NT2/D1 (cell line): ENCODE results near the gene KIRREL2.
"Not testable (repeated sequence)": the region's sequence is repeated elsewhere in the genome, so short reads cannot be mapped to it uniquely, and the experiment has no call there.

Source experiments
- DNase-seq: peaks from one replicate; pipeline ENCODE4 v3.0.0-alpha.2; 2011; ENCODE audit warnings: low read depth, low spot score
- H3K27me3 ChIP-seq: 2 replicates; pipeline ENCODE4 v1.6.0; 2011; ENCODE audit warnings: mild to moderate bottlenecking; ENCODE audit not compliant: insufficient read length, insufficient read depth
- H3K36me3 ChIP-seq: 2 replicates; pipeline ENCODE4 v1.6.1; 2011; ENCODE audit warnings: mild to moderate bottlenecking, low read length, mixed read lengths; ENCODE audit not compliant: insufficient read depth, insufficient read length
- H3K4me1 ChIP-seq: 2 replicates; pipeline ENCODE4 v1.5.1; 2011; ENCODE audit not compliant: insufficient read depth, insufficient read length
- H3K4me3 ChIP-seq: 2 replicates; pipeline ENCODE4 v1.5.1; 2011; ENCODE audit warnings: low read depth; ENCODE audit not compliant: insufficient read length
- H3K9ac ChIP-seq: 2 replicates; pipeline ENCODE4 v1.6.0; 2011; ENCODE audit warnings: low read depth; ENCODE audit not compliant: insufficient read length
- H3K9me3 ChIP-seq: 2 replicates; pipeline ENCODE4 v1.5.1; 2011; ENCODE audit warnings: mild to moderate bottlenecking, low read length; ENCODE audit not compliant: insufficient read depth
- SUZ12 ChIP-seq: IDR thresholded peaks from 2 replicates; pipeline ENCODE4 v1.6.1; 2011; ENCODE audit not compliant: insufficient read length, insufficient read depth; ENCODE audit errors: extremely low read depth
- YY1 ChIP-seq: IDR thresholded peaks from 2 replicates; pipeline ENCODE4 v1.6.1; 2011; ENCODE audit not compliant: insufficient read length, insufficient read depth
- ZNF274 ChIP-seq: IDR thresholded peaks from 2 replicates; pipeline ENCODE4 v1.6.1; 2011; ENCODE audit warnings: mild to moderate bottlenecking, low read depth, low read length

The KIRREL2 gene

DNA sequence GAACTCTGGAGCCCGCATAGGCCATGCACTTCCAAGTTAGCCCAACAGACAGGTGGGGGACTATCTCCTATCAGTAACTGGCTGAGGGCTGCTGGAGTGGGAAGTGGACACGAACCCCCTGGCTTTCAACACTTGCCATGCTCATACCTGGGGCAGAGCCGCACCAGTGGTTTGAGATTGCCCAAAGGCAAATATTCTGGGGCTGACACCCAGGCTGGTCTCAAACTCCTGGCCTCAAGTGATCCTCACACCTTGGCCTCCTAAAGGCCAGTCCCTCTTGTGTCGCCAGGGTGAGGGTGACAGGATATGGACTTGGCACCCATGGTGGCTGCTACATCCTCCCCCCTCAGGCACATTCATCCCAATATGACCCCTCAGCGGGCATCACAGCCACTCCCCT lies 30.5 kb downstream of the KIRREL2 start:
- Histone ChIP-seq H3K36me3 (peaks cover 34% of the 10 kb centered on the region), H3K9ac (no peak overlapping the region), H3K4me1 (no peaks in the 10 kb centered on the region), H3K4me3 (no peak overlapping the region), H3K9me3 (no peaks in the 10 kb centered on the region), H3K27me3 (no peaks in the 10 kb centered on the region)
- DNase-seq = no peak
- TF ChIP-seq YY1 (no peak), SUZ12 (no peak), ZNF274 (no peak)

DNA sequence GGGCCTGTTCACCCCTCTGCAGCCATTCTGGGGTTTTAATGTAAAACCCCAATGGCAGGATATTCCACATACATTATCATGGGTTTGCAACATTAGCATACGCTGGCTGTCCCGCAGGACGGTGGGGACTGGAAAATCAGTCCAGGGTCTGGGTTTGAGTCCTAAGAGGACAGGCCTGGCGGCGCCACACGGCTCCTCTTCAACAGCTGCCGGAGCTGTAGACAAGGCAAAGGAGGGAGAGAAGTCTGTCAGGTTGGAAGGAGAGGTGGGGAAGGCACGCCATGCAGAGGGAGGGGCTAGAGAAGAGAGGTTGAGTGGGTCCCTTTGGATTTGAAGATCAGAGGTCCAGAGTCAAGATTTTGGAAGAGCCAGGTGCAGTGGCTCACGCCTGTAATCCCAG lies 31.7 kb downstream of the KIRREL2 start:
- DNase-seq = no peak
- Histone ChIP-seq H3K27me3 (no peaks in the 10 kb centered on the region), H3K4me3 (no peak overlapping the region), H3K36me3 (peaks cover 40% of the 10 kb centered on the region), H3K9me3 (no peaks in the 10 kb centered on the region), H3K9ac (no peak overlapping the region), H3K4me1 (no peaks in the 10 kb centered on the region)
- TF ChIP-seq SUZ12 (no peak), YY1 (no peak), ZNF274 (no peak)

DNA sequence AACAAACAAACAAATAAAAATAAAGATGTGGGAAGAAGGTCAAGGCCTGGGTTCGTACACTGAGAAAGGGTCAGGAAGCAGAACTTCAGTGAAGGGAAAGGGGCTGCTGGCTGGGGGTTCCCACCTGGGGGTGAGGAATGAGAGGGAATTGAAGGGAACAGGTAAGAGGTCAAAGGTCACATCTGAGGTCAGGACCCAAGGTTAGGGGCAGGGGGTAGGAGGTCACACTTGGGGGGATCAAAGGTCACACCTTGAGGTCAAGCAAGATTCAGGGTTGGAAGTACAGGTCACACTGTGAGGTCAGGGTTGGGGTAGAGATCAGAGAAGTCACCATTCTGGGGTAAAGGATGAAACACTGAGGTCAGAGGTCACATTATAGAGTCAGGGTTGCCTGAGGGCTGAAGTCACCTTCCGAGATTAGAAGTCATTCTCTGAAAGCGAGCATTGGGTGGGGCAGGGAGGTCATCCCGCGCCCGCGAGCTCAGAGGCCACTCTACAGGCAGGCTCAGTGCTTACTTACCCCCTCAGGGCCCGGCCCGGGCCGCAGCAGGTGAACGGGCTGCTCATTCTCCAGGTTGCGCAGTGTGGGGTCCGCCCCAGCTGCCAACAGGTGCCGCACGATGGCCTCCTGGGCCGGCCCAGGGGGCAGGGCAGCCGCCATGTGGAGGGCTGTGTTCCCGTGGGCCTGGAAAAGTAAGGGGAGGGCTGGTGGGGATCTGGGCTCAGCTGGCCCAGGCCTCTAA lies 32.8 kb downstream of the KIRREL2 start:
- peaks cover 49% of the 10 kb centered on the region for H3K36me3 ChIP-seq
- H3K9me3 ChIP-seq = no peaks in the 10 kb centered on the region
- TF ChIP-seq ZNF274 (no peak), YY1 (no peak), SUZ12 (no peak)
- no peak for DNase-seq
- no peaks in the 10 kb centered on the region for H3K27me3 ChIP-seq
- H3K9ac ChIP-seq = no peak overlapping the region
- no peak overlapping the region for H3K4me3 ChIP-seq
- no peaks in the 10 kb centered on the region for H3K4me1 ChIP-seq

DNA sequence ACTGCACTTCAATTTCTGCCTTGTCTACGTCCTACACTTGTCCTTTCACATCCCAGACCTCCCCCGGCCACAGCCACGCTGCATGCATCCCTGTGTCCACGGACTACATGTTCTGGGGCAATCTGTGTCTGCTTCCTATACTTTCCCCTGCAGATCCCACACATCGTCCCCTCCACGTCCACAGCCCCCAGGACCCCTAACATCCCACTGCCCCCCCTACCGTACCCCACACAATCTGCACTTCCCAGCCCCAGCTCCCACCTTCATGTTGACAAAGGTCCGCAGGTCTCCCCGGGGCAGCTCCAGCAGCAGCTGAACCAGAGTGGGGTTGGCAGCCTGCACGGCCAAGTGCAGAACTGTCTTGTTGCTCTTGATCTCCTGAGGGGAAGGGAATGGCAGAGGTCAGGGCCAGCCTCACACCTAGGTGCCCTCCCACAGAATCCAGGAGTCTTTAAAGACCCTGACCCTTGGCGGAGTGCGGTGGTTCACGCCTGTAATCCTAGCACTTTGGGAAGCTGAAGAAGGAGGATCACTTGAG lies 33.5 kb downstream of the KIRREL2 start:
- Histone ChIP-seq H3K36me3 (peaks cover 50% of the 10 kb centered on the region), H3K4me3 (no peak overlapping the region), H3K4me1 (no peaks in the 10 kb centered on the region), H3K9ac (no peak overlapping the region), H3K27me3 (no peaks in the 10 kb centered on the region), H3K9me3 (no peaks in the 10 kb centered on the region)
- DNase-seq = no peak
- TF ChIP-seq ZNF274 (no peak), SUZ12 (no peak), YY1 (no peak)

DNA sequence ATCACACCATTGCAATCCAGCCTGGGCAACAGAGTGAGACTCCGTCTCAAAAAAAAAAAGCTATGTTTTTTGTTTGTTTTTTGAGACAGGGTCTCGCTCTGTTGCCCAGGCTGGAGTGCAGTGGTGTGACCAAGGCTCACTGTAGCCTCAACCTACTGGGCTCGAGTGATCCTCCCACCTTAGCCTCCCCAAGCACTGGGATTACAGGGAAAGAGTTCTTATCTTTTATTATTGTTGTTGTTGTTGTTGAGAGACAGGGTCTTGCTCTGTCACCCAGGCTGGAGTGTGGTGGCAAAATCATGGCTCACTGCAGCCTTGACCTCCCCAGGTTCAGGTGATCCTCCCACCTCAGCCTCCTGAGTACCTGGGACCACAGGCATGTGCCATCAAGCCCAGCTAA lies 35.1 kb downstream of the KIRREL2 start:
- not testable (repeated sequence) for H3K9ac ChIP-seq, DNase-seq, H3K27me3 ChIP-seq, H3K4me1 ChIP-seq, H3K4me3 ChIP-seq, H3K9me3 ChIP-seq
- H3K36me3 ChIP-seq = peaks cover 55% of the 10 kb centered on the region

DNA sequence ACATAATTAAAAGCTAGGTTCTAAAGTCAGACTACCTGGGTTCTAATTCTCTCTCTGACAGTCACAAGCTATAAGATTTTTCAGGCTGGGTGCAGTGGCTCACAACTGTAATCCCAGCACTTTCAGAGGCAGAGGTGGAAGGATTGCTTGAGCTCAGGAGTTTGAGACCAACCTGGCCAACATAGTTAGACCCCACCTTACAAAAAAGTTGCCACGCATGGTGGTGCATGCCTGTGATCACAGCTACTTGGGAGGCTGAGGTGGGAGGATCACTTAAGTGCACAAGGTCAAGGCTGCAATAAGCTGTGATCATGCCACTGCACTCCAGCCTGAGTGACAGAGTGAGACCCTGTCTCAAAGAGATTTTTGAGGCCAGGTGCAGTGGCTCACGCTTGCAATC lies 37.6 kb downstream of the KIRREL2 start:
- Histone ChIP-seq H3K9me3 (no peaks in the 10 kb centered on the region), H3K4me1 (no peaks in the 10 kb centered on the region), H3K9ac (no peak overlapping the region), H3K36me3 (peaks cover 53% of the 10 kb centered on the region), H3K27me3 (no peaks in the 10 kb centered on the region), H3K4me3 (no peak overlapping the region)
- TF ChIP-seq ZNF274 (no peak), YY1 (no peak), SUZ12 (no peak)
- no peak for DNase-seq

DNA sequence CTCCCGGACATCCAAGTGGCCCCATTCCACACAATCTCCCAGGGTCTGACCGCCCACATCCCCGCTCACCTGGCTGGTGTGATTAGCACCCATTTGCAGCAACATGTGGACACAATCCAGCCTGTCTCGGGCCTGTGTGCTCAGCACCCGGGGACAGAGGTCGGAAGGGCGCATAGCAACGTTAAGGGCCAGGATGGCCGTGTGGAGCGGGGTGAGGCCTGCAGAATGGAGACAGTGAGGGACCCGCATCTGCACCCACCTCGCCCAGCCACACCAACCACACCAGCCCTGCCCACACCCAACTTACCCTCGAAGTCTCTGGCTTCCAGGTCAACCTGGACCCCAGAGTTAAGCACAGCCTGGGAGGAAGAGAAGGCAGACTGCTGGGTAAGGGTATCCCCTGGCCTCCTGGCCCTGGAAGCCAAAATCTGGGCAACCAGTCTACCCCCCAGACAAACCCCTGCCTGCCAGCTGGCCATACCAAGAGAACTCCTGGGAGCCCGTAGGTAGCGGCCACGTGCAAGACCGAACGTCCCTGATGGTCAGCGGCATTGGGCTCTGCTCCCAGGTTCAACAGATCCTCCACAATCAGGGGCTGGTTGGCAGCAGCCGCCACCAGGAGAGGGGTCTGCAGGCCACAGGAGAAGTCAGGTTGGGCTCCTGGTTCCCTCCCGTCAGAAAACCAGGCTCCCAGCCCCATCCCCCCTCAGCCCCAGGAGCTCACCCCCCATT lies 39.4 kb downstream of the KIRREL2 start:
- no peaks in the 10 kb centered on the region for H3K27me3 ChIP-seq
- no peaks in the 10 kb centered on the region for H3K9me3 ChIP-seq
- DNase-seq = no peak
- H3K36me3 ChIP-seq = peaks cover 45% of the 10 kb centered on the region
- TF ChIP-seq ZNF274 (no peak), YY1 (no peak), SUZ12 (no peak)
- H3K4me1 ChIP-seq = no peaks in the 10 kb centered on the region
- no peak overlapping the region for H3K4me3 ChIP-seq
- no peak overlapping the region for H3K9ac ChIP-seq
